CD4-positive, alpha-beta T cell treated with Interleukin-2 at 100 ng/mL for 4 hours (primary cell): ENCODE results near the gene OSBPL10.
"Not testable (repeated sequence)": the region's sequence is repeated elsewhere in the genome, so short reads cannot be mapped to it uniquely, and the experiment has no call there.

Source experiments
- DNase-seq: peaks from one replicate; pipeline ENCODE4 v3.0.0-alpha.2; 2020; ENCODE audit warnings: low spot score

The OSBPL10 gene

GRCh38 chr3:31981206-31982181, at the start of gene OSBPL10, which contains the start of gene ZNF860:
Gene OSBPL10, minus strand, starts transcription at chr3:31981262. Its CDS starts 83 bp downstream, at chr3:31981179.
Gene ZNF860, plus strand, starts transcription at chr3:31981750. Its CDS starts 7,330 bp downstream, at chr3:31989080.
- DNase-seq: no peak

- DNase-seq: no peak
Measured at GRCh38 chr3:32026593-32026992, 45.5 kb upstream of the OSBPL10 start.

- DNase-seq: no peak
Measured at GRCh38 chr3:32022947-32023346, 41.9 kb upstream of the OSBPL10 start.

GRCh38 chr3:32021748-32022147, 40.7 kb upstream of the OSBPL10 start:
- no peak for DNase-seq

GRCh38 chr3:32021155-32021554, 40.1 kb upstream of the OSBPL10 start:
- no peak for DNase-seq

- DNase-seq: peak; percentile 39
Measured at GRCh38 chr3:32018757-32019564, 37.9 kb upstream of the OSBPL10 start.

- no peak for DNase-seq
Measured at GRCh38 chr3:32017286-32017685, 36.2 kb upstream of the OSBPL10 start.

- not testable (repeated sequence) for DNase-seq
Measured at GRCh38 chr3:32015638-32016037, 34.6 kb upstream of the OSBPL10 start.

GRCh38 chr3:32010699-32011098, 29.6 kb upstream of the OSBPL10 start:
- not testable (repeated sequence) for DNase-seq

GRCh38 chr3:32009957-32010356, 28.9 kb upstream of the OSBPL10 start:
- DNase-seq: no peak

GRCh38 chr3:32009101-32009500, 28.0 kb upstream of the OSBPL10 start:
- no peak for DNase-seq

- DNase-seq: no peak
Measured at GRCh38 chr3:32004113-32004765, 23.2 kb upstream of the OSBPL10 start.

- DNase-seq: no peak
Measured at GRCh38 chr3:32003380-32003779, 22.3 kb upstream of the OSBPL10 start.

- DNase-seq: no peak
Measured at GRCh38 chr3:32002561-32003368, 21.7 kb upstream of the OSBPL10 start.

- DNase-seq: no peak
Measured at GRCh38 chr3:32000877-32001276, 19.8 kb upstream of the OSBPL10 start.

GRCh38 chr3:31999907-32000439, 18.9 kb upstream of the OSBPL10 start:
- DNase-seq: no peak

- DNase-seq: no peak
Measured at GRCh38 chr3:31997500-31997899, 16.4 kb upstream of the OSBPL10 start.

- no peak for DNase-seq
Measured at GRCh38 chr3:31996195-31996594, 15.1 kb upstream of the OSBPL10 start.

GRCh38 chr3:31995026-31995425, 14.0 kb upstream of the OSBPL10 start:
- not testable (repeated sequence) for DNase-seq

GRCh38 chr3:31993843-31994242, 12.8 kb upstream of the OSBPL10 start:
- DNase-seq: no peak

- not testable (repeated sequence) for DNase-seq
Measured at GRCh38 chr3:31992995-31993394, 11.9 kb upstream of the OSBPL10 start.
